Endothelial cell of umbilical vein (primary cell): ENCODE results near the gene ATF5. TPM values are rescaled to one million over a fixed set of nuclear protein-coding genes. Genes with fewer than 3 reads are reported as not detected.

Experiments used
- BruUV-seq: library from RNA; stranded (reverse); fragments of 400-500 nt; replicated peaks from 2 replicates; lab custom pipeline; 2021; lab: Mats Ljungman, UMichigan
- CTCF ChIA-PET: fragments of 300-600, 350-600 bp; sonication (Branson Sonifier 250); formaldehyde crosslinking; loops from one replicate; lab custom pipeline; 2021; ENCODE audit warnings: antibody characterized with exemption, inconsistent platforms; lab: Charles Lee
- POLR2A ChIA-PET: fragments of 300-600, 350-600 bp; sonication (Branson Sonifier 250); formaldehyde crosslinking; loops from one replicate; lab custom pipeline; 2021; ENCODE audit warnings: antibody characterized with exemption, inconsistent platforms; lab: Charles Lee
- DNase-seq: peaks from one replicate; pipeline ENCODE4 v3.0.0-alpha.2; 2011; ENCODE audit warnings: low read depth, low spot score
- FAIRE-seq: peaks from 2 replicates; lab custom pipeline; 2011; peaks lifted over from hg19 to GRCh38; lab: Jason Lieb, UNC
- H2AFZ ChIP-seq: 2 replicates; pipeline ENCODE4 v1.6.0; 2012; ENCODE audit warnings: low read depth, low read length, control low read depth, inconsistent platforms
- H3K27ac ChIP-seq: 2 replicates; pipeline ENCODE4 v1.5.1; 2011; ENCODE audit warnings: low read depth, mild to moderate bottlenecking, control low read depth, low read length, moderate library complexity; ENCODE audit not compliant: insufficient read depth
- H3K27me3 ChIP-seq, 2 experiments: 2 replicates each; pipeline versions ENCODE4 v1.6.0 to v1.6.1; 2011; ENCODE audit warnings: low read length in 2 of 2, mixed read lengths in 1 of 2; ENCODE audit not compliant: control insufficient read depth in 2 of 2, insufficient read depth in 2 of 2
- H3K36me3 ChIP-seq, 2 experiments: 2 replicates in 1 of 2; 3 replicates in 1 of 2; pipeline ENCODE4 v1.5.1; 2011; ENCODE audit warnings: low read length in 2 of 2, mild to moderate bottlenecking in 1 of 2, moderate library complexity in 1 of 2; ENCODE audit not compliant: control insufficient read depth in 2 of 2, insufficient read depth in 2 of 2; ENCODE audit errors: extremely low read depth in 1 of 2
- H3K4me1 ChIP-seq: 3 replicates; pipeline ENCODE4 v1.5.1; 2011; ENCODE audit warnings: mild to moderate bottlenecking, low read length; ENCODE audit not compliant: control insufficient read depth, insufficient read depth; ENCODE audit errors: extremely low read depth
- H3K4me2 ChIP-seq: 2 replicates; pipeline ENCODE4 v1.6.1; 2011; ENCODE audit warnings: low read length, control low read depth, mixed read lengths; ENCODE audit not compliant: insufficient read depth
- H3K4me3 ChIP-seq, 3 experiments: fragments of 200-600 bp in 1 of 3; sonication (generic), shearing (Covaris generic) in 1 of 3; replicated peaks in 1 of 3; 2 replicates each; pipeline ENCODE4 v1.5.1; 2011 to 2016; ENCODE audit warnings: control low read depth in 3 of 3, low read length in 3 of 3, mild to moderate bottlenecking in 2 of 3, inconsistent platforms in 1 of 3, low read depth in 1 of 3, moderate library complexity in 1 of 3; ENCODE audit not compliant: insufficient read depth in 1 of 3
- H3K79me2 ChIP-seq: 2 replicates; pipeline ENCODE4 v1.6.0; 2012; ENCODE audit warnings: low read length, inconsistent platforms; ENCODE audit not compliant: control insufficient read depth, insufficient read depth
- H3K9ac ChIP-seq: replicated peaks from 2 replicates; pipeline ENCODE3; 2011; ENCODE audit warnings: low read length, control low read depth; ENCODE audit not compliant: insufficient read depth; ENCODE audit errors: extremely low read depth
- H3K9me1 ChIP-seq: replicated peaks from 3 replicates; pipeline ENCODE4 v1.6.0; 2011; ENCODE audit warnings: mild to moderate bottlenecking, low read length; ENCODE audit not compliant: control insufficient read depth, insufficient read depth; ENCODE audit errors: extremely low read depth
- H3K9me3 ChIP-seq: replicated peaks from 2 replicates; pipeline ENCODE4 v1.5.1; 2012; ENCODE audit warnings: low read length, inconsistent platforms; ENCODE audit not compliant: control insufficient read depth, insufficient read depth
- H4K20me1 ChIP-seq: replicated peaks from 2 replicates; pipeline ENCODE3; 2011; ENCODE audit warnings: mild to moderate bottlenecking, low read length; ENCODE audit not compliant: control insufficient read depth, insufficient read depth; ENCODE audit errors: extremely low read depth
- EZH2 ChIP-seq: IDR thresholded peaks from 2 replicates; pipeline ENCODE4 v1.6.1; 2012; ENCODE audit warnings: borderline replicate concordance, low read depth, mild to moderate bottlenecking, moderate library complexity, low read length, inconsistent platforms; ENCODE audit not compliant: severe bottlenecking
- FOS ChIP-seq: IDR thresholded peaks from 2 replicates; pipeline ENCODE4 v1.6.1; 2011; ENCODE audit warnings: mild to moderate bottlenecking, low read length, moderate library complexity, borderline replicate concordance; ENCODE audit not compliant: insufficient read depth
- GATA2 ChIP-seq: IDR thresholded peaks from 2 replicates; pipeline ENCODE4 v1.7.0; 2011; ENCODE audit warnings: low read depth, mild to moderate bottlenecking, moderate library complexity, mixed read lengths, low read length; ENCODE audit not compliant: insufficient read length, insufficient read depth
- JUN ChIP-seq: IDR thresholded peaks from 2 replicates; pipeline ENCODE4 v1.6.1; 2011; ENCODE audit warnings: borderline replicate concordance, low read depth; ENCODE audit not compliant: insufficient read length, insufficient read depth
- MAX ChIP-seq: IDR thresholded peaks from 2 replicates; pipeline ENCODE4 v1.6.1; 2011; ENCODE audit not compliant: insufficient read depth, insufficient read length
- POLR2A ChIP-seq: IDR thresholded peaks from 2 replicates; pipeline ENCODE4 v1.6.1; 2012; ENCODE audit warnings: low read depth, mild to moderate bottlenecking, control low read depth, low read length
- dilution Hi-C: fragments of 300-500 bp; cut with MboI; formaldehyde crosslinking; loops from one replicate; pipeline ENCODE4 v1.15.0; 2019; ENCODE audit warnings: low sequenced_read_pairs; ENCODE audit not compliant: extremely low pct_ligation_motif_present
- intact Hi-C: fragments of 100-400 bp; cut with micrococcal nuclease; formaldehyde crosslinking; loops from one replicate; pipeline ENCODE4 v1.10.0; 2022
- polyA plus RNA-seq, 4 experiments: library from polyadenylated mRNA; depleted of rRNA in 3 of 4; stranded (reverse) in 3 of 4; unstranded in 1 of 4; fragments of >200 nt; gene quantifications; 2 replicates each; pipeline versions ENCODE4 v1.2.1 to v1.2.3, GENCODE V29; 2011 to 2012; ENCODE audit warnings: missing spikeins in 1 of 4
- total RNA-seq: library from RNA; stranded (reverse); gene quantifications from 2 replicates; pipeline ENCODE4 v1.2.3, GENCODE V29; 2021
- TF ChIP-seq, protein P1 (sequence below), 2 donors: IDR thresholded peaks; 1 replicate in 1 of 2; 2 replicates in 1 of 2; pipeline ENCODE4 v1.5.1; 2011; ENCODE audit warnings: low read length in 2 of 2, mild to moderate bottlenecking in 2 of 2, moderate library complexity in 2 of 2, control low read depth in 1 of 2, inconsistent platforms in 1 of 2, low read depth in 1 of 2; ENCODE audit not compliant: insufficient read depth in 1 of 2; ENCODE audit errors: extremely low read depth in 1 of 2

ATF5 gene
- total and polyA plus RNA-seq, 2 donors (not counting 3 experiments of a cell fraction or from before 2014, with no cell fraction given): 23.2 to 46.0 TPM

- POLR2A ChIA-PET: no interaction called here
- no peaks in the 10 kb centered on the region for H4K20me1 ChIP-seq
- intact Hi-C loops: no loop called here
- peaks cover 0 to 3% of the 10 kb centered on the region in 2 experiments for H3K36me3 ChIP-seq
- CTCF ChIA-PET: no interaction called here
- H3K27me3 ChIP-seq: no peaks in the 10 kb centered on the region
- dilution Hi-C loops: no loop called here
- DNase-seq (no peak), FAIRE-seq (no peak)
- H3K79me2 ChIP-seq: peaks cover 6% of the 10 kb centered on the region
- H3K9me3 ChIP-seq: no peaks in the 10 kb centered on the region
- no TSS peak for BruUV-seq
- TF ChIP-seq JUN (no peak), POLR2A (no peak), GATA2 (no peak), MAX (no peak), EZH2 (no peak), FOS (no peak)
- TF ChIP-seq, protein P1, sequence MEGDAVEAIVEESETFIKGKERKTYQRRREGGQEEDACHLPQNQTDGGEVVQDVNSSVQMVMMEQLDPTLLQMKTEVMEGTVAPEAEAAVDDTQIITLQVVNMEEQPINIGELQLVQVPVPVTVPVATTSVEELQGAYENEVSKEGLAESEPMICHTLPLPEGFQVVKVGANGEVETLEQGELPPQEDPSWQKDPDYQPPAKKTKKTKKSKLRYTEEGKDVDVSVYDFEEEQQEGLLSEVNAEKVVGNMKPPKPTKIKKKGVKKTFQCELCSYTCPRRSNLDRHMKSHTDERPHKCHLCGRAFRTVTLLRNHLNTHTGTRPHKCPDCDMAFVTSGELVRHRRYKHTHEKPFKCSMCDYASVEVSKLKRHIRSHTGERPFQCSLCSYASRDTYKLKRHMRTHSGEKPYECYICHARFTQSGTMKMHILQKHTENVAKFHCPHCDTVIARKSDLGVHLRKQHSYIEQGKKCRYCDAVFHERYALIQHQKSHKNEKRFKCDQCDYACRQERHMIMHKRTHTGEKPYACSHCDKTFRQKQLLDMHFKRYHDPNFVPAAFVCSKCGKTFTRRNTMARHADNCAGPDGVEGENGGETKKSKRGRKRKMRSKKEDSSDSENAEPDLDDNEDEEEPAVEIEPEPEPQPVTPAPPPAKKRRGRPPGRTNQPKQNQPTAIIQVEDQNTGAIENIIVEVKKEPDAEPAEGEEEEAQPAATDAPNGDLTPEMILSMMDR (IDR thresholded peaks at IDR 0.05; ENCODE audit: extremely low read depth in 1 of 2, insufficient read depth in 1 of 2, low read depth in 1 of 2, low read length in 2 of 2): no peak
- H2AFZ ChIP-seq: no peak overlapping the region
- no peak overlapping the region for H3K27ac ChIP-seq
- H3K9ac ChIP-seq: no peak overlapping the region
- no peak overlapping the region for H3K4me3 ChIP-seq
- H3K4me2 ChIP-seq: no peak overlapping the region
- H3K9me1 ChIP-seq: no peaks in the 10 kb centered on the region
- H3K4me1 ChIP-seq: peaks cover 3% of the 10 kb centered on the region
These were observed 4.6 kb downstream of the ATF5 start for GRCh38 chr19:49933643-49934042.
